GM10266 (cell line): ENCODE results near the gene JAK3.

Experiments
- DNase-seq: peaks from one replicate; pipeline ENCODE4 v3.0.0; 2012; ENCODE audit errors: extremely low spot score
- CTCF ChIP-seq: IDR thresholded peaks from 2 replicates; pipeline ENCODE4 v1.5.1; 2012; ENCODE audit warnings: mild to moderate bottlenecking, low read depth; ENCODE audit not compliant: control insufficient read depth, insufficient read depth; ENCODE audit errors: missing control alignments

Gene JAK3

DNA sequence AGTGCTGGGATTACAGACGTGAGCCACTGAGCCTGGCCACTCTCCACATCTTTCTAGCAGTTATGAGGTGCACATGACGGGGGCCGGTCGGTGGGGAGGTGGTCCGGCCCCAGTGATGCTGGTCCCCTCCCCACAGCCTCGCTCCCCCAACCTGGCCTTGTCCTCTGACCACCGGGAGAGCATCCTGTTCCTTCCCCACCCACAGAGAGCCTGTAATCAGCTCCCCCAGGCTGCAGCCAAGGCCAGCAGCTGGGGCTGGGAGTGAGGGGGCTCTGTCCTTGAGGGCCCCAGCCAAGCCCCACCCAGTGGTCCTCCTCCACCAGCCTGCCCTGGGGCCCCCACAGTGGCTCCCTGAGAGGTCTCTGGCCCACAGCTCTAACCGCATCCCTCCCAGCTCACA lies 23.4 kb downstream of the JAK3 start:
- no peak for DNase-seq
- TF ChIP-seq CTCF = no peak

GRCh38 chr19:17821190-17821589 lies 26.6 kb downstream of the JAK3 start, which contains the start of gene INSL3:
Gene INSL3 (minus strand): TSS chr19:17821519. CDS start chr19:17821506, 13 bp downstream.
- DNase-seq = no peak
- TF ChIP-seq CTCF = no peak

- no peak for TF ChIP-seq CTCF
- no peak for DNase-seq
These were observed 30.0 kb downstream of the JAK3 start for GRCh38 chr19:17817668-17818363.

GRCh38 chr19:17812099-17812498 lies 35.7 kb downstream of the JAK3 start:
- no peak for DNase-seq
- TF ChIP-seq CTCF = no peak

GRCh38 chr19:17811681-17812080 lies 36.1 kb downstream of the JAK3 start:
- DNase-seq = no peak
- no peak for TF ChIP-seq CTCF

GRCh38 chr19:17811103-17811502 lies 36.7 kb downstream of the JAK3 start:
- no peak for TF ChIP-seq CTCF
- no peak for DNase-seq

DNA sequence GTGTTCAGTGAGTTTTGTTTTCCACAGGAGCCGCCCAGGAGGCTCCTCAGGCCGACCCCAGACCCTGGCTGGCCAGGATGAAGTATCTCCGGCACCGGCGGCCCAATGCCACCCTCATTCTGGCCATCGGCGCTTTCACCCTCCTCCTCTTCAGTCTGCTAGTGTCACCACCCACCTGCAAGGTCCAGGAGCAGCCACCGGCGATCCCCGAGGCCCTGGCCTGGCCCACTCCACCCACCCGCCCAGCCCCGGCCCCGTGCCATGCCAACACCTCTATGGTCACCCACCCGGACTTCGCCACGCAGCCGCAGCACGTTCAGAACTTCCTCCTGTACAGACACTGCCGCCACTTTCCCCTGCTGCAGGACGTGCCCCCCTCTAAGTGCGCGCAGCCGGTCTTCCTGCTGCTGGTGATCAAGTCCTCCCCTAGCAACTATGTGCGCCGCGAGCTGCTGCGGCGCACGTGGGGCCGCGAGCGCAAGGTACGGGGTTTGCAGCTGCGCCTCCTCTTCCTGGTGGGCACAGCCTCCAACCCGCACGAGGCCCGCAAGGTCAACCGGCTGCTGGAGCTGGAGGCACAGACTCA lies 40.0 kb downstream of the JAK3 start:
- DNase-seq = no peak
- no peak for TF ChIP-seq CTCF
